Mammary epithelial cell (primary cell): ENCODE data around the gene IGF2R.

Experiments used
- EZH2 ChIP-seq: IDR thresholded peaks from 2 replicates; pipeline ENCODE4 v1.6.1; 2012; ENCODE audit warnings: low read length, inconsistent platforms, borderline replicate concordance
- TF ChIP-seq, protein P1 (sequence below), 2 donors: IDR thresholded peaks in 1 of 2; conservative IDR thresholded peaks in 1 of 2; 2 replicates each; pipeline ENCODE4 v1.5.1; 2011 to 2012; ENCODE audit warnings: inconsistent platforms in 2 of 2, low read length in 2 of 2, mild to moderate bottlenecking in 2 of 2, control low read depth in 1 of 2, low read depth in 1 of 2; ENCODE audit not compliant: insufficient read depth in 1 of 2; ENCODE audit errors: extremely low read depth in 1 of 2

DNA sequence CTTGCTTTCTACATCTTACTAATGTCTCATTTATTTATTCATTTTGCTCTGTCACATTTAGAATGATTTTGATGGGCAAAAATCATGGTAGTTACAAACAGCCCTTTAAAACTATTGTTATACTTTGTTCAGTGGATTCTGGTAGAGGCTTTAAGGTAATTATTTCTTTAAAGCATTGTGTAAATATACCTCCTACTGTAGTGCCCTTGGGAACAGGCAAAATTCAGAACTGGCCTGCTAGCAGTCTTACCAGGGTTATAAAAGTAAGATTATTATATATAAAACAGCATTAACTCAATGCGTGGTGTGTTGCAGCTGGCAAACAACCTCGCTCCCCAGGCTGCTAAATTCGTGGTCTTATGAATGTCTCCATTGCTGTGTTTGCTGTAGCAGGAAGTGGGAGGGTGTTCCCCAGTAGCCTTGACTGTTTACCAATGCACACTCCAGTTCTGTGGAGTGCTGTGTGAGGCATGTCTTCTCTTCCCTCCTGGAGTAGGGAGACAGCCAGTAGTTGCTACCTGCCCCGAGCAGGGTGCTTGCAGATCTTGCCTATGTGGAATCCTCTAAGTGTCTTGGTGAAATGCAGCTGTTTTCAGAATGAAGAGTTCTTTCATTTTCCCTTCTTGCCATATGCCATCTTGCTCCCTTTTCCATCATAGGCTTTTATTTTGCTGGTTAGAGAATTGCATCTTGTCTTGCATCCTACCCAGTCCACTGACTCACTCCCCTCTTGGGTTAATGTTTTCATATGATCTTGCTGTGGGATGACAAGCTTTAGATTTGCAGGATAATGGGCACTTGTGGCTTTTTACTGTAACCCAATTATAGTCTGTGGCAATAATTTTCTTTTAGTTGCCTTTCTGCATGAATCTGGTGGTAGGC, 45.3 kb downstream of the IGF2R start:
- TF ChIP-seq, protein P1, sequence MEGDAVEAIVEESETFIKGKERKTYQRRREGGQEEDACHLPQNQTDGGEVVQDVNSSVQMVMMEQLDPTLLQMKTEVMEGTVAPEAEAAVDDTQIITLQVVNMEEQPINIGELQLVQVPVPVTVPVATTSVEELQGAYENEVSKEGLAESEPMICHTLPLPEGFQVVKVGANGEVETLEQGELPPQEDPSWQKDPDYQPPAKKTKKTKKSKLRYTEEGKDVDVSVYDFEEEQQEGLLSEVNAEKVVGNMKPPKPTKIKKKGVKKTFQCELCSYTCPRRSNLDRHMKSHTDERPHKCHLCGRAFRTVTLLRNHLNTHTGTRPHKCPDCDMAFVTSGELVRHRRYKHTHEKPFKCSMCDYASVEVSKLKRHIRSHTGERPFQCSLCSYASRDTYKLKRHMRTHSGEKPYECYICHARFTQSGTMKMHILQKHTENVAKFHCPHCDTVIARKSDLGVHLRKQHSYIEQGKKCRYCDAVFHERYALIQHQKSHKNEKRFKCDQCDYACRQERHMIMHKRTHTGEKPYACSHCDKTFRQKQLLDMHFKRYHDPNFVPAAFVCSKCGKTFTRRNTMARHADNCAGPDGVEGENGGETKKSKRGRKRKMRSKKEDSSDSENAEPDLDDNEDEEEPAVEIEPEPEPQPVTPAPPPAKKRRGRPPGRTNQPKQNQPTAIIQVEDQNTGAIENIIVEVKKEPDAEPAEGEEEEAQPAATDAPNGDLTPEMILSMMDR (conservative IDR thresholded peaks at IDR 0.05 in 1 of 2, IDR thresholded peaks at IDR 0.05 in 1 of 2; ENCODE audit: extremely low read depth in 1 of 2, insufficient read depth in 1 of 2, low read depth in 1 of 2, low read length in 2 of 2) = no peak
- TF ChIP-seq EZH2 = no peak
